Measurements from ENCODE around the gene MOB3B. TPM values are rescaled to one million over a fixed set of nuclear protein-coding genes. Genes with fewer than 3 reads are reported as not detected.

The MOB3B gene
- total RNA-seq, 1 experiment from 2014 or later = 0.03 TPM

- ChIA-PET CTCF (no interaction called here), POLR2A (no interaction called here)
- Histone ChIP-seq H3K4me1 (ENCODE audit: control insufficient read depth, insufficient read depth, low read length) (no peaks in the 10 kb centered on the region), H3K27ac (ENCODE audit: low read length) (no peak overlapping the region), H3K4me3 (ENCODE audit: low read depth in 2 of 2, low read length in 2 of 2) (no peak overlapping the region), H3K36me3 (ENCODE audit: control insufficient read depth, insufficient read depth, low read length) (no peaks in the 10 kb centered on the region), H3K27me3 (ENCODE audit: control insufficient read depth, insufficient read depth, low read length) (no peaks in the 10 kb centered on the region), H3K9me3 (ENCODE audit: control insufficient read depth, insufficient read depth, low read depth, low read length) (no peaks in the 10 kb centered on the region)
- intact Hi-C loops (cut with micrococcal nuclease; ENCODE audit: unreplicated experiment) = no loop called here
- no TSS peak for BruUV-seq (replicated peaks)
- in situ Hi-C loops (cut with HindIII; ENCODE audit: low pct_unique_long_range_greater_than_20kb, low sequenced_read_pairs) = no loop called here
- TF ChIP-seq SIN3A (IDR thresholded peaks at IDR 0.05; ENCODE audit: borderline replicate concordance, insufficient read depth, low read depth, low read length) (no peak), CTCF (IDR thresholded peaks at IDR 0.05) (no peak), REST (IDR thresholded peaks at IDR 0.05; ENCODE audit: insufficient read depth in 1 of 2, low read depth in 2 of 2, low read length in 1 of 2) (no peak), POLR2AphosphoS5 (IDR thresholded peaks at IDR 0.05; ENCODE audit: low read depth, low read length) (no peak), TCF7L2 (IDR thresholded peaks at IDR 0.05; ENCODE audit: low read depth, low read length) (no peak)
- DNase-seq (ENCODE audit: low read depth, low spot score) (no peak), ATAC-seq (no peak)
These were observed 8.1 kb upstream of the MOB3B start for GRCh38 chr9:27537756-27538155.

GRCh38 chr9:27537027-27537435 is 7.4 kb upstream of the MOB3B start:
- TF ChIP-seq CTCF (IDR thresholded peaks at IDR 0.05) = no peak
- TF ChIP-seq TCF7L2 (IDR thresholded peaks at IDR 0.05; ENCODE audit: low read depth, low read length) = no peak
- no peak for TF ChIP-seq POLR2AphosphoS5 (IDR thresholded peaks at IDR 0.05; ENCODE audit: low read depth, low read length)
- TF ChIP-seq REST (IDR thresholded peaks at IDR 0.05; ENCODE audit: insufficient read depth in 1 of 2, low read depth in 2 of 2, low read length in 1 of 2) = no peak
- TF ChIP-seq SIN3A (IDR thresholded peaks at IDR 0.05; ENCODE audit: borderline replicate concordance, insufficient read depth, low read depth, low read length) = no peak
- no peaks in the 10 kb centered on the region for H3K36me3 ChIP-seq (ENCODE audit: control insufficient read depth, insufficient read depth, low read length)
- CTCF ChIA-PET = no interaction called here
- H3K9me3 ChIP-seq (ENCODE audit: control insufficient read depth, insufficient read depth, low read depth, low read length) = no peaks in the 10 kb centered on the region
- POLR2A ChIA-PET = no interaction called here
- DNase-seq (ENCODE audit: low read depth, low spot score) (no peak), ATAC-seq (no peak)
- no peaks in the 10 kb centered on the region for H3K27me3 ChIP-seq (ENCODE audit: control insufficient read depth, insufficient read depth, low read length)
- no peak overlapping the region for H3K4me3 ChIP-seq (ENCODE audit: low read depth in 2 of 2, low read length in 2 of 2)
- in situ Hi-C loops (cut with HindIII; ENCODE audit: low pct_unique_long_range_greater_than_20kb, low sequenced_read_pairs) (no loop called here), intact Hi-C loops (cut with micrococcal nuclease; ENCODE audit: unreplicated experiment) (no loop called here)
- H3K4me1 ChIP-seq (ENCODE audit: control insufficient read depth, insufficient read depth, low read length) = no peaks in the 10 kb centered on the region
- BruUV-seq (replicated peaks) = no TSS peak
- no peak overlapping the region for H3K27ac ChIP-seq (ENCODE audit: low read length)

Data from Panc1 (cell line).